ENCODE measurements around the gene MAN1B1. TPM values are rescaled to one million over a fixed set of nuclear protein-coding genes. Genes with fewer than 3 reads are reported as not detected.

Gene MAN1B1
- total and polyA plus RNA-seq, 3 experiments from 2014 or later = 31.9 to 39.3 (median 32.7) TPM

DNA sequence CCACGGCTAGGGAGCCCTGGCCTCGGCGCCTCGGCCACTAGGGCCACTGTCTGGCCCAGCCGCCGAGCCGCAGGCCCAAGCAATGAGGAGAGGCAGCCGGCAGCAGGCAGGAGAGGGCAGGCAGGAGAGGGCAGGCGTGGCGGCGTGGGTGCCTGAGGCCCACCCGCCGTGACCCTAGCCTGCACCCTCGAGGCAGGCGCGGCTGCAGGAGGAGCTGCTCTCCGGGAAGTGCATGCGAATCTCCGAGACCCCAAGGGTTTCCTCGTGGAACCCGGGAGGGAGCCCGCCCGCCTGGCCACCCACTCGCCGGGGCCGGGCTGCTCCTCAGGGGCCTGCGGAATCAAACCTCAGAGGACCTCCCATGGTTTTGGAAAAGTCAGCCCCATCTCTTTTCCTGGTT is 61.5 kb downstream of the MAN1B1 start:
- H3K36me3 ChIP-seq (ENCODE audit: insufficient read depth, low read length) = no peaks in the 10 kb centered on the region
- no peak for DNase-seq
- ChIA-PET POLR2A (no interaction called here), CTCF (no interaction called here)
- no peak overlapping the region for H3K27ac ChIP-seq (ENCODE audit: low read depth, low read length)
- Mint-ChIP-seq H3K27ac (no peak overlapping the region), H3K4me1 (no peaks in the 10 kb centered on the region), H3K36me3 (no peaks in the 10 kb centered on the region), H3K27me3 (peaks cover 7 to 10% of the 10 kb centered on the region in 2 donors), H3K9me3 (no peaks in the 10 kb centered on the region), H3K4me3 (no peak overlapping the region)
- H3K4me1 ChIP-seq (ENCODE audit: insufficient read depth, low read length) = no peaks in the 10 kb centered on the region
- no peaks in the 10 kb centered on the region for H3K9me3 ChIP-seq (ENCODE audit: low read length)
- H3K27me3 ChIP-seq (ENCODE audit: insufficient read depth, low read length, poor library complexity, severe bottlenecking) = peaks cover 3% of the 10 kb centered on the region
- no peak overlapping the region for H3K4me3 ChIP-seq (ENCODE audit: low read length)

GRCh38 chr9:137148661-137149060 is 61.9 kb downstream of the MAN1B1 start:
- no peaks in the 10 kb centered on the region for H3K4me1 Mint-ChIP-seq
- no peak overlapping the region for H3K27ac Mint-ChIP-seq
- no peaks in the 10 kb centered on the region for H3K9me3 Mint-ChIP-seq
- peaks cover 2% of the 10 kb centered on the region for H3K27me3 ChIP-seq (ENCODE audit: insufficient read depth, low read length, poor library complexity, severe bottlenecking)
- H3K9me3 ChIP-seq (ENCODE audit: low read length) = no peaks in the 10 kb centered on the region
- no peak overlapping the region for H3K4me3 Mint-ChIP-seq
- ChIA-PET POLR2A (no interaction called here), CTCF (interaction anchor here (1.7 kb wide), 1 partner anchor 42 kb away, joined by 4 read pairs; no protein-coding TSS in a partner anchor)
- H3K36me3 ChIP-seq (ENCODE audit: insufficient read depth, low read length) = no peaks in the 10 kb centered on the region
- DNase-seq = no peak
- peaks cover 7% of the 10 kb centered on the region in 2 donors for H3K27me3 Mint-ChIP-seq
- H3K4me3 ChIP-seq (ENCODE audit: low read length) = no peak overlapping the region
- no peaks in the 10 kb centered on the region for H3K4me1 ChIP-seq (ENCODE audit: insufficient read depth, low read length)
- H3K27ac ChIP-seq (ENCODE audit: low read depth, low read length) = no peak overlapping the region
- H3K36me3 Mint-ChIP-seq = no peaks in the 10 kb centered on the region

DNA sequence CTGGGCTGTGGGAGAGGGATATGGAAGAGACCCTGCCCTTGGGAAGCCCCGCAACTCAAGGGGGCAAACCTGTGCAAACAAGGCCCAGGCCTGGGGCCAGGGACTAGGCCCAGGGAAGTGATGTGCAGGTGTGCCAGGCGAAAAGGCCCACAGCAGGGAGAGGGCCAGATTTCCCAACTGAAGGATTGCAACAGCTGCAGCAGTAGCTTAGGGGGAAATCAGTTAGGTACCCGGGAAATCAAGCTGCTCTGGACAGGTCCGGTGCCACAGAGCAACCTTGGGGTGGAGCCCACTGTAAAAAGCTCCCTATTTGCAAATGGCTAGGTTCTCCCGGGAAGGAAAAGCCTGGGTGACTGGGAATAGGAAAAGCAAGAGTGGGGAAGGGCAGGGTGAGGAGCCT is 62.6 kb downstream of the MAN1B1 start:
- Histone ChIP-seq H3K27me3 (ENCODE audit: insufficient read depth, low read length, poor library complexity, severe bottlenecking) (no peaks in the 10 kb centered on the region), H3K4me3 (ENCODE audit: low read length) (no peak overlapping the region), H3K4me1 (ENCODE audit: insufficient read depth, low read length) (no peaks in the 10 kb centered on the region), H3K27ac (ENCODE audit: low read depth, low read length) (peak overlapping the region; percentile 38), H3K36me3 (ENCODE audit: insufficient read depth, low read length) (no peaks in the 10 kb centered on the region), H3K9me3 (ENCODE audit: low read length) (no peaks in the 10 kb centered on the region)
- Mint-ChIP-seq H3K27ac (no peak overlapping the region), H3K9me3 (no peaks in the 10 kb centered on the region), H3K4me1 (no peaks in the 10 kb centered on the region), H3K36me3 (no peaks in the 10 kb centered on the region), H3K27me3 (peaks cover 2 to 7% of the 10 kb centered on the region in 2 donors), H3K4me3 (no peak overlapping the region)
- DNase-seq = no peak
- ChIA-PET POLR2A (no interaction called here), CTCF (interaction anchor here (0.7 to 1.7 kb wide), 3 partner anchors 25 to 87 kb away, joined by 3 to 4 read pairs (median 3); no protein-coding TSS in a partner anchor)

- POLR2A ChIA-PET = interaction anchor here (0.6 kb wide), 1 partner anchor 20 kb away, joined by 3 read pairs; no protein-coding TSS in a partner anchor
- no peaks in the 10 kb centered on the region for H3K27me3 ChIP-seq (ENCODE audit: insufficient read depth, low read length, poor library complexity, severe bottlenecking)
- no peaks in the 10 kb centered on the region for H3K9me3 Mint-ChIP-seq
- peaks cover 4 to 12% of the 10 kb centered on the region in 2 donors for H3K27me3 Mint-ChIP-seq
- CTCF ChIA-PET = interaction anchor here (0.7 to 1.7 kb wide), 3 partner anchors 24 to 87 kb away, joined by 3 to 4 read pairs (median 3); no protein-coding TSS in a partner anchor
- no peaks in the 10 kb centered on the region for H3K9me3 ChIP-seq (ENCODE audit: low read length)
- H3K4me3 Mint-ChIP-seq = no peak overlapping the region
- peak overlapping the region in 1 of 8 donors; percentile 65 for H3K27ac Mint-ChIP-seq
- no peak for DNase-seq
- H3K36me3 Mint-ChIP-seq = no peaks in the 10 kb centered on the region
- no peaks in the 10 kb centered on the region for H3K4me1 ChIP-seq (ENCODE audit: insufficient read depth, low read length)
- no peak overlapping the region for H3K4me3 ChIP-seq (ENCODE audit: low read length)
- H3K27ac ChIP-seq (ENCODE audit: low read depth, low read length) = peak overlapping the region; percentile 38
- peaks cover 0 to 1% (median 0%) of the 10 kb centered on the region in 3 donors for H3K4me1 Mint-ChIP-seq
- H3K36me3 ChIP-seq (ENCODE audit: insufficient read depth, low read length) = no peaks in the 10 kb centered on the region
These were observed 63.3 kb downstream of the MAN1B1 start for GRCh38 chr9:137149942-137150616.

DNA sequence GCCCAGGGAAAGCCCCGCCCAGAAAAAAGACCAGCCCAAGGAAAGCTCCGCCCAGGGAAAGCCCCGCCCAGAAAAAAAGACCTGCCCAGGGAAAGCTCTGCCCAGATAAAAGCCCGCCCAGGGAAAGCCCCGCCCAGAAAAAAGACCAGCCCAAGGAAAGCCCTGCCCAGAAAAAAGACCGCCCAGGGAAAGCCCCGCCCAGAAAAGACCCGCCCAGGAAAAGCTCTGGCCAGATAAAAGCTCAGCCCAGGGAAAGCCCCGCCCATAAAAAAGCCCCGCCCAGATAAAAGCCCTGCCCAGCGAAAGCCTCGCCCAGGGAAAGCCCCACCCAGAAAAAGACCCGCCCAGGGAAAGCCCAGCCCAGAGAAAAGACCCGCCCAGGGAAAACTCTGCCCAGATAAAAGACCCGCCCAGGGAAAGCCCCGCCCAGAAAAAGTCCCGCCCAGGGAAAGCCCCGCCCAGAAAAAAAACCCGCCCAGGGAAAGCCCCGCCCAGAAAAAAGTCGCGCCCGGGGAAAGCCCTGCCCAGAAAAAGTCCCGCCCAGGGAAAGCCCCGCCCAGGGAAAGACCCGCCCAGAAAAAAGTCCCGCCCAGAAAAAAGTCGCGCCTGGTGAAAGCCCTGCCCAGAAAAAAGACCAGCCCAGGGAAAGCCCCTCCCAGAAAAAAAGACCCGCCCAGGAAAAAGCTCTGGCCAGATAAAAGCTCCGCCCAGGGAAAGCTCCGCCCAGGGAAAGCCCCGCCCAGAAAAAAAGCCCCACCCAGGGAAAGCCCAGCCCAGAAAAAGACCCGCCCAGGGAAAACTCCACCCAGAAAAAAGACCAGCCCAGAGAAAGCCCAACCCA is 64.1 kb downstream of the MAN1B1 start:
- H3K36me3 ChIP-seq (ENCODE audit: insufficient read depth, low read length) = no peaks in the 10 kb centered on the region
- no peaks in the 10 kb centered on the region for H3K27me3 ChIP-seq (ENCODE audit: insufficient read depth, low read length, poor library complexity, severe bottlenecking)
- no peaks in the 10 kb centered on the region for H3K9me3 ChIP-seq (ENCODE audit: low read length)
- peaks cover 7 to 15% of the 10 kb centered on the region in 2 donors for H3K27me3 Mint-ChIP-seq
- H3K27ac ChIP-seq (ENCODE audit: low read depth, low read length) = no peak overlapping the region
- H3K4me3 Mint-ChIP-seq = peak overlapping the region in 1 of 7 donors; percentile 56
- ChIA-PET POLR2A (interaction anchor here (0.6 kb wide), 1 partner anchor 21 kb away, joined by 3 read pairs; no protein-coding TSS in a partner anchor), CTCF (interaction anchor here (1.4 to 1.7 kb wide), 2 partner anchors 44 to 86 kb away, joined by 3 to 4 read pairs; no protein-coding TSS in a partner anchor)
- no peaks in the 10 kb centered on the region for H3K4me1 ChIP-seq (ENCODE audit: insufficient read depth, low read length)
- peak in 1 of 5 donors; percentile 17 for DNase-seq
- no peaks in the 10 kb centered on the region for H3K36me3 Mint-ChIP-seq
- peak overlapping the region in 1 of 8 donors; percentile 65 for H3K27ac Mint-ChIP-seq
- H3K4me1 Mint-ChIP-seq = peaks cover 0 to 1% (median 0%) of the 10 kb centered on the region in 3 donors
- H3K4me3 ChIP-seq (ENCODE audit: low read length) = no peak overlapping the region
- no peaks in the 10 kb centered on the region for H3K9me3 Mint-ChIP-seq

- Mint-ChIP-seq H3K9me3 (no peaks in the 10 kb centered on the region), H3K4me3 (no peak overlapping the region), H3K27ac (no peak overlapping the region), H3K36me3 (no peaks in the 10 kb centered on the region), H3K4me1 (peaks cover 0 to 13% (median 4%) of the 10 kb centered on the region in 3 donors), H3K27me3 (peaks cover 8 to 21% of the 10 kb centered on the region in 2 donors)
- no peaks in the 10 kb centered on the region for H3K9me3 ChIP-seq (ENCODE audit: low read length)
- no peak overlapping the region for H3K4me3 ChIP-seq (ENCODE audit: low read length)
- DNase-seq = no peak
- ChIA-PET CTCF (no interaction called here), POLR2A (no interaction called here)
- peaks cover 7% of the 10 kb centered on the region for H3K4me1 ChIP-seq (ENCODE audit: insufficient read depth, low read length)
- no peak overlapping the region for H3K27ac ChIP-seq (ENCODE audit: low read depth, low read length)
- peaks cover 8% of the 10 kb centered on the region for H3K27me3 ChIP-seq (ENCODE audit: insufficient read depth, low read length, poor library complexity, severe bottlenecking)
- no peaks in the 10 kb centered on the region for H3K36me3 ChIP-seq (ENCODE audit: insufficient read depth, low read length)
These were observed 66.1 kb downstream of the MAN1B1 start for GRCh38 chr9:137152844-137153405.

DNA sequence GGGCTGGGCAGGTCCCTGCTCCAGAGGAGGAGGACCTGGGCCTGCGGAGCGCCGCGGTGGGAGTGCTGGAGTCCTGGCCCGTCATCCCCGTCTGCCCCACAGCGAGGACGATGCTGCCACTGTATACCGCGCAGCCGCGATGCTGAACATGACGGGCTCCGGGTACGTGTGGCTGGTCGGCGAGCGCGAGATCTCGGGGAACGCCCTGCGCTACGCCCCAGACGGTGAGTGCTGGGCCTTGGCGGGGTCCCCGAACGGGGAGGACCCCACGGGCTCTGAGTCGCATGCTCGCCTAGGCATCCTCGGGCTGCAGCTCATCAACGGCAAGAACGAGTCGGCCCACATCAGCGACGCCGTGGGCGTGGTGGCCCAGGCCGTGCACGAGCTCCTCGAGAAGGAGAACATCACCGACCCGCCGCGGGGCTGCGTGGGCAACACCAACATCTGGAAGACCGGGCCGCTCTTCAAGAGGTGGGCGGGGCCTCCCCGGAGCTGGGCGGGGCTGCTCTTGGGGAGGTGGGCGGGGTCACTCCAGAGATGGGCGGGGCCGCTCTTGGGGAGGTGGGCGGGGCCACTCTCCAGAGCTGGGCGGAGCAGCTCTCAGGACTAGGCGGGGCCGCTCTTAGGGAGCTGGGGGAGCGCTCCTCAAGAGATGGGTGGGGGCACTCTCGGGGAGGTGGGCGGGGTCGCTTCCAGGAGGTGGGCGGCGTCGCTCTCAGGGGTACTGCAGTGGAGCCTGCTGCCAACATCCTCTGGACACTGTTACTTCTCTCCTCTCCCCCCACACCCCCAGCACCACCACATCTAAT is 70.0 kb downstream of the MAN1B1 start:
- ChIA-PET CTCF (interaction anchor here (0.6 to 1.1 kb wide), 2 partner anchors 61 to 315 kb away, joined by 3 to 4 read pairs; partner anchors contain the start of gene AJM1), POLR2A (interaction anchor here (1.2 kb wide), 1 partner anchor 27 kb away, joined by 4 read pairs; no protein-coding TSS in a partner anchor)
- H3K9me3 Mint-ChIP-seq = peaks cover 0 to 2% (median 0%) of the 10 kb centered on the region in 5 donors
- peak overlapping the region in 6 of 7 donors; percentile 23 to 69 (median 59) for H3K4me3 Mint-ChIP-seq
- H3K27me3 Mint-ChIP-seq = peaks cover 26 to 38% of the 10 kb centered on the region in 2 donors
- H3K4me3 ChIP-seq (ENCODE audit: low read length) = peak overlapping the region; percentile 41
- H3K9me3 ChIP-seq (ENCODE audit: low read length) = no peaks in the 10 kb centered on the region
- H3K4me1 Mint-ChIP-seq = peaks cover 0 to 28% (median 15%) of the 10 kb centered on the region in 3 donors
- H3K36me3 ChIP-seq (ENCODE audit: insufficient read depth, low read length) = no peaks in the 10 kb centered on the region
- H3K36me3 Mint-ChIP-seq = no peaks in the 10 kb centered on the region
- H3K27ac Mint-ChIP-seq = no peak overlapping the region
- H3K4me1 ChIP-seq (ENCODE audit: insufficient read depth, low read length) = peaks cover 13% of the 10 kb centered on the region
- peak; percentile 41 to 66 (median 48) for DNase-seq
- H3K27me3 ChIP-seq (ENCODE audit: insufficient read depth, low read length, poor library complexity, severe bottlenecking) = peaks cover 19% of the 10 kb centered on the region
- no peak overlapping the region for H3K27ac ChIP-seq (ENCODE audit: low read depth, low read length)

Data from CD8-positive, alpha-beta memory T cell (primary cell).